Calu3 (cell line): ENCODE measurements around the gene PLA2G2A. TPM values are rescaled to one million over a fixed set of nuclear protein-coding genes. Genes with fewer than 3 reads are reported as not detected.
A peak's percentile ranks its signal among the peaks of the same experiment; 100 is the strongest.
"Not testable (repeated sequence)": the region's sequence is repeated elsewhere in the genome, so short reads cannot be mapped to it uniquely, and the experiment has no call there.

Experiments
- BruUV-seq: library from RNA; stranded (reverse); fragments of 400-500 nt; replicated peaks from 2 replicates; lab custom pipeline; 2021; lab: Mats Ljungman, UMichigan
- CTCF ChIA-PET: fragments of 300-600 bp; sonication (Branson Sonifier 250); formaldehyde crosslinking; loops from one replicate; lab custom pipeline; 2022; ENCODE audit warnings: antibody characterized with exemption; lab: Charles Lee
- DNase-seq: peaks from one replicate; pipeline ENCODE4 v3.0.0; 2022
- H3K27ac Mint-ChIP-seq: one replicate; pipeline ENCODE4 v1.8.0; 2022; ENCODE audit warnings: mixed read lengths; ENCODE audit not compliant: unreplicated experiment
- H3K27me3 Mint-ChIP-seq: one replicate; pipeline ENCODE4 v1.8.0; 2022; ENCODE audit warnings: mixed read lengths; ENCODE audit not compliant: unreplicated experiment
- H3K36me3 Mint-ChIP-seq: one replicate; pipeline ENCODE4 v1.8.0; 2022; ENCODE audit warnings: mild to moderate bottlenecking, moderate library complexity, mixed read lengths; ENCODE audit not compliant: insufficient read depth, unreplicated experiment
- H3K4me1 Mint-ChIP-seq: one replicate; pipeline ENCODE4 v1.8.0; 2022; ENCODE audit warnings: mild to moderate bottlenecking, low read depth, mixed read lengths; ENCODE audit not compliant: unreplicated experiment
- H3K4me3 Mint-ChIP-seq: one replicate; pipeline ENCODE4 v1.8.0; 2022; ENCODE audit warnings: mild to moderate bottlenecking, low read depth, moderate library complexity, mixed read lengths; ENCODE audit not compliant: unreplicated experiment
- H3K9me3 Mint-ChIP-seq: one replicate; pipeline ENCODE4 v1.8.0; 2022; ENCODE audit warnings: low read depth, mixed read lengths; ENCODE audit not compliant: unreplicated experiment
- CTCF ChIP-seq: fragments of 200-600 bp; IDR thresholded peaks from one replicate; pipeline ENCODE4 v1.8.0; 2022; ENCODE audit warnings: antibody characterized with exemption; ENCODE audit not compliant: unreplicated experiment
- intact Hi-C: fragments of 100-400 bp; cut with micrococcal nuclease; formaldehyde crosslinking; loops from one replicate; pipeline ENCODE4 v1.10.0; 2022; ENCODE audit not compliant: unreplicated experiment
- total RNA-seq: library from RNA; stranded (reverse); gene quantifications from 2 replicates; pipeline ENCODE4 v1.2.3, GENCODE V29; 2022

Gene PLA2G2A
- total RNA-seq, 1 experiment from 2014 or later = not detected

GRCh38 chr1:19932866-19933265 is 46.6 kb downstream of the PLA2G2A start:
- no peaks in the 10 kb centered on the region for H3K27me3 Mint-ChIP-seq
- TF ChIP-seq CTCF = no peak

GRCh38 chr1:19927130-19927421 is 52.3 kb downstream of the PLA2G2A start:
- CTCF ChIA-PET, H3K27me3 Mint-ChIP-seq, BruUV-seq, intact Hi-C loops, DNase-seq, H3K9me3 Mint-ChIP-seq, H3K36me3 Mint-ChIP-seq: not testable (repeated sequence)
- peaks cover 43% of the 10 kb centered on the region for H3K4me1 Mint-ChIP-seq
- peak overlapping the region; percentile 13 for H3K4me3 Mint-ChIP-seq
- peak overlapping the region; percentile 92 for H3K27ac Mint-ChIP-seq

More at GRCh38 chr1:19932866-19933265, 46.6 kb downstream of the PLA2G2A start:
- intact Hi-C loops = no loop called here
- no peak overlapping the region for H3K4me3 Mint-ChIP-seq
- CTCF ChIA-PET = no interaction called here
- H3K27ac Mint-ChIP-seq = no peak overlapping the region
- no TSS peak for BruUV-seq
- DNase-seq = no peak
- no peaks in the 10 kb centered on the region for H3K36me3 Mint-ChIP-seq
- peaks cover 8% of the 10 kb centered on the region for H3K9me3 Mint-ChIP-seq
- H3K4me1 Mint-ChIP-seq = no peaks in the 10 kb centered on the region

GRCh38 chr1:19926296-19927129 is 52.9 kb downstream of the PLA2G2A start:
- CTCF ChIA-PET = interaction anchor here (1.3 kb wide), 1 partner anchor 568 kb away, joined by 3 read pairs; no protein-coding TSS in a partner anchor
- Mint-ChIP-seq H3K36me3 (peaks cover 5% of the 10 kb centered on the region), H3K27me3 (no peaks in the 10 kb centered on the region), H3K4me3 (peak overlapping the region; percentile 13), H3K9me3 (no peaks in the 10 kb centered on the region), H3K27ac (peak overlapping the region; percentile 92), H3K4me1 (peaks cover 43% of the 10 kb centered on the region)
- intact Hi-C loops = no loop called here
- peak; percentile 64 for DNase-seq
- no TSS peak for BruUV-seq
- TF ChIP-seq CTCF = no peak

Other genes with a start within 250 kb of the PLA2G2A start
- 12.0 and 13.5 TPM in 2 replicates for gene TMCO4, start 179.7 kb downstream of the PLA2G2A start, total RNA-seq
- gene RNF186, start 164.3 kb downstream of the PLA2G2A start, total RNA-seq = not detected in 2 replicates
- 7.4 and 14.7 TPM in 2 replicates for gene OTUD3, start 97.2 kb downstream of the PLA2G2A start, total RNA-seq
- not detected in 2 replicates for gene PLA2G2E, start 56.0 kb downstream of the PLA2G2A start, total RNA-seq
- not detected in 2 replicates for gene PLA2G5, start 90.6 kb upstream of the PLA2G2A start, total RNA-seq
- not detected in 2 replicates for gene PLA2G2D, start 139.9 kb upstream of the PLA2G2A start, total RNA-seq
- gene PLA2G2F, start 159.7 kb upstream of the PLA2G2A start, total RNA-seq = not detected in 2 replicates
- gene UBXN10, start 206.5 kb upstream of the PLA2G2A start, total RNA-seq = 0.33 and 0.37 TPM in 2 replicates
- not detected in 2 replicates for gene PLA2G2C, start 206.9 kb upstream of the PLA2G2A start, total RNA-seq